Calu3 (cell line): ENCODE data around the gene FILIP1. TPM values are rescaled to one million over a fixed set of nuclear protein-coding genes. Genes with fewer than 3 reads are reported as not detected.

Experiments
- BruUV-seq: library from RNA; stranded (reverse); fragments of 400-500 nt; replicated peaks from 2 replicates; lab custom pipeline; 2021; lab: Mats Ljungman, UMichigan
- CTCF ChIA-PET: fragments of 300-600 bp; sonication (Branson Sonifier 250); formaldehyde crosslinking; loops from one replicate; lab custom pipeline; 2022; ENCODE audit warnings: antibody characterized with exemption; lab: Charles Lee
- DNase-seq: peaks from one replicate; pipeline ENCODE4 v3.0.0; 2022
- H3K27ac Mint-ChIP-seq: one replicate; pipeline ENCODE4 v1.8.0; 2022; ENCODE audit warnings: mixed read lengths; ENCODE audit not compliant: unreplicated experiment
- H3K27me3 Mint-ChIP-seq: one replicate; pipeline ENCODE4 v1.8.0; 2022; ENCODE audit warnings: mixed read lengths; ENCODE audit not compliant: unreplicated experiment
- H3K36me3 Mint-ChIP-seq: one replicate; pipeline ENCODE4 v1.8.0; 2022; ENCODE audit warnings: mild to moderate bottlenecking, moderate library complexity, mixed read lengths; ENCODE audit not compliant: insufficient read depth, unreplicated experiment
- H3K4me1 Mint-ChIP-seq: one replicate; pipeline ENCODE4 v1.8.0; 2022; ENCODE audit warnings: mild to moderate bottlenecking, low read depth, mixed read lengths; ENCODE audit not compliant: unreplicated experiment
- H3K4me3 Mint-ChIP-seq: one replicate; pipeline ENCODE4 v1.8.0; 2022; ENCODE audit warnings: mild to moderate bottlenecking, low read depth, moderate library complexity, mixed read lengths; ENCODE audit not compliant: unreplicated experiment
- H3K9me3 Mint-ChIP-seq: one replicate; pipeline ENCODE4 v1.8.0; 2022; ENCODE audit warnings: low read depth, mixed read lengths; ENCODE audit not compliant: unreplicated experiment
- CTCF ChIP-seq: fragments of 200-600 bp; IDR thresholded peaks from one replicate; pipeline ENCODE4 v1.8.0; 2022; ENCODE audit warnings: antibody characterized with exemption; ENCODE audit not compliant: unreplicated experiment
- intact Hi-C: fragments of 100-400 bp; cut with micrococcal nuclease; formaldehyde crosslinking; loops from one replicate; pipeline ENCODE4 v1.10.0; 2022; ENCODE audit not compliant: unreplicated experiment
- total RNA-seq: library from RNA; stranded (reverse); gene quantifications from 2 replicates; pipeline ENCODE4 v1.2.3, GENCODE V29; 2022

FILIP1 gene
- total RNA-seq, 1 experiment from 2014 or later = not detected

GRCh38 chr6:75285283-75285639, 208.3 kb downstream of the FILIP1 start:
- no peak for DNase-seq
- no peak for TF ChIP-seq CTCF
- BruUV-seq = TSS peak; percentile 78

DNA sequence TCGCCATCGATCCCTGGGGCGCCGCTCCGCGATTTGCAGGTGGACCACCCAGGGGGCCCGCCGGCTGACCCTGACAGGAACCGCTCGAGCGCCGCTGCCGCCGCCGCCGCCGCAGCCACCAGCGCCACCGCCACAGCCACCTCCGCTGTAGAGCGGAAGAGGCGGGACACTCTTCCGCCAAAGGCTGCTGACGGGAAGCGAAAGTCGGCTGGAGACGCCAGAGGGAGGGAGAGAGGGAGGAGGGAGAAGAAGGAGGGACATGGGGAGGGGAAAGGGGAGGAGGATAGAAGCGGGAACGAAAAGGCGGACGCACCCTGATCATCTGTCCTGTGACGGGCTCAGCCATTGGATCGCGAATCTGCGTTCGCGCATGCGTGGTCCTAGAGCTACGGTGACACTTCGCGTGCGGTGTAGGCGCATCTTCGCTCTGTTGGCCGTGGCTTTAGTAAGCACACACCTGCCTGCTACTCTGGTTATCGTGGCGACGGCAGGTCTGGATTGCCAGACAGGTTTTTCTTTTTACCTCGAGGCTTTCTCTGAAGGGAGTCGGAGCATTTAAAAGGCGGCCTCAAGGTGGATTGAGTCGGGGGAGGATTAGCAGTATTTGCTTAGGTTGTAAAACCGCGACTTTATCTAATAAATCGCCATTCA, 208.8 kb downstream of the FILIP1 start, which contains the start of gene TMEM30A:
Gene TMEM30A, minus strand, starts transcription at position 161 of the 651 bp plus-strand sequence. Its CDS starts 154 bp downstream, at position 7.
- Mint-ChIP-seq H3K4me3 (no peak within 1 kb of the TSS), H3K27ac (no peak within 1 kb of the TSS), H3K27me3 (no peaks in the 10 kb centered on the region), H3K36me3 (peaks cover 4% of the 10 kb centered on the region), H3K4me1 (peaks cover 13% of the 10 kb centered on the region), H3K9me3 (no peaks in the 10 kb centered on the region)
- intact Hi-C loops = loop anchor here (2.0 kb wide), 1 partner anchor 18 kb away; no protein-coding TSS in a partner anchor
- no TSS peak for BruUV-seq
- peak; percentile 96 for DNase-seq
- CTCF ChIA-PET = interaction anchor here (0.6 to 1.5 kb wide), 5 partner anchors 13 to 216 kb away, joined by 3 to 5 read pairs (median 4); no protein-coding TSS in a partner anchor
- TF ChIP-seq CTCF = no peak

More at GRCh38 chr6:75285283-75285639, 208.3 kb downstream of the FILIP1 start:
- Mint-ChIP-seq H3K36me3 (peaks cover 4% of the 10 kb centered on the region), H3K9me3 (no peaks in the 10 kb centered on the region), H3K27ac (no peak overlapping the region), H3K4me1 (peaks cover 13% of the 10 kb centered on the region), H3K27me3 (no peaks in the 10 kb centered on the region), H3K4me3 (no peak overlapping the region)
- CTCF ChIA-PET = interaction anchor here (0.6 to 1.1 kb wide), 3 partner anchors 17 to 118 kb away, joined by 4 to 5 read pairs (median 5); no protein-coding TSS in a partner anchor
- intact Hi-C loops = loop anchor here (2.0 kb wide), 1 partner anchor 18 kb away; no protein-coding TSS in a partner anchor

DNA sequence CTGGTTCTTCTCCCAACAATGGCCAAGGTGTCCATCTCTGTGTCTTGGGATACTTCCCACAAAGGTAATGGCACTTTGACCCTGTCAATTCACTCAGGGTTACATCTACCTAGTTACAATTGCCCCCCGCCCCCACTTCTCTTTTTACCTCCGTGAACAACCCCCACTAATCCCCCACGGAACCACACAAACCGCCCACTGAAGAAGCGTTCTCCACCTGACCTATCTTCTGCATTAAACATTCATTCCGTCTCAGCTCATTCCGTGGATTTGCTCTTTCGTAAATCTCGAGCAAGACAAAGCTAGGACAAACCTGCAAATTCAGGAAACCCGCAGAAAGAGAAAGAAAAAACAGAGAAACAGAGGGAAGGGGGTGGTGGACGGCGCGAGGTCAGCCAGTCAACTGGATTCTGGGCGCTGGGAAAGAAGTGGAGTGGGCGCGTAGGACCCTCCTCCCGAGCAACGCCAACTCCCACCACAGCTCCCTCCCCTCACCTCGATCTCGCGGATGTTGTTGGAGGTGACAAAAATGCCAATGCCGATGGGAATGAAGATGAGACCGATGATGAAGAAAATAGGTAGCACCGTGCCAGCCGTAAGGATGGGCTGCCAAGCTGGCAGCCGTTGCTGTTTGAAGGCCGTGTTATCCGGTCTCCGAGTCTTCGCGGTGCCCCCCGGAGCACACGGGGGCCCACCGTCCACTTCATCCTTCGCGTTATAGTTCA, 209.5 kb downstream of the FILIP1 start:
- DNase-seq = peak; percentile 14
- BruUV-seq = no TSS peak
- CTCF ChIA-PET = interaction anchor here (0.6 to 1.5 kb wide), 4 partner anchors 12 to 217 kb away, joined by 3 to 5 read pairs (median 4); no protein-coding TSS in a partner anchor

More for the DNA sequence above, 209.5 kb downstream of the FILIP1 start:
- Mint-ChIP-seq H3K9me3 (no peaks in the 10 kb centered on the region), H3K4me1 (peaks cover 13% of the 10 kb centered on the region), H3K27ac (no peak overlapping the region), H3K27me3 (no peaks in the 10 kb centered on the region), H3K4me3 (no peak overlapping the region), H3K36me3 (peaks cover 4% of the 10 kb centered on the region)
- TF ChIP-seq CTCF = no peak
- intact Hi-C loops = loop anchor here (2.0 kb wide), 1 partner anchor 17 kb away; no protein-coding TSS in a partner anchor
